Tibial nerve (tissue), 4 donors: Measurements from ENCODE around the gene WSB2. TPM values are rescaled to one million over a fixed set of nuclear protein-coding genes. Genes with fewer than 3 reads are reported as not detected.
"Not testable (repeated sequence)": the region's sequence is repeated elsewhere in the genome, so short reads cannot be mapped to it uniquely, and the experiment has no call there.

Experiments used
- DNase-seq, 2 donors: peaks; one replicate each; pipeline ENCODE4 v3.0.0-alpha.2; 2019; ENCODE audit warnings: low spot score in 2 of 2
- H3K27ac ChIP-seq, 4 donors: fragments of 200-600 bp; sonication (generic) in 3 of 4; one replicate each; pipeline ENCODE4 v1.5.1; 2017 to 2019; ENCODE audit warnings: mild to moderate bottlenecking in 1 of 4
- H3K27me3 ChIP-seq, 2 donors: fragments of 200-600 bp; sonication (generic) in 1 of 2; one replicate each; pipeline versions ENCODE4 v1.5.1 to v1.6.0; 2017 to 2019
- H3K36me3 ChIP-seq, 3 donors: fragments of 200-600 bp; sonication (generic); one replicate each; pipeline ENCODE4 v1.5.1; 2018 to 2019
- H3K4me1 ChIP-seq, 4 donors: fragments of 200-600 bp; sonication (generic) in 3 of 4; one replicate each; pipeline ENCODE4 v1.5.1; 2017 to 2019
- H3K4me3 ChIP-seq, 4 donors: fragments of 200-600 bp; sonication (generic) in 3 of 4; one replicate each; pipeline ENCODE4 v1.5.1; 2017 to 2019; ENCODE audit warnings: mild to moderate bottlenecking in 1 of 4, moderate library complexity in 1 of 4
- H3K9me3 ChIP-seq, 4 donors: fragments of 200-600 bp; sonication (generic) in 3 of 4; one replicate each; pipeline ENCODE4 v1.5.1; 2017 to 2019
- EP300 ChIP-seq, 2 donors: sonication (generic); formaldehyde crosslinking; IDR thresholded peaks; one replicate each; pipeline ENCODE4 v1.6.1; 2017; ENCODE audit warnings: antibody characterized with exemption in 2 of 2, mild to moderate bottlenecking in 1 of 2
- POLR2A ChIP-seq, 2 donors: fragments of 450-650 bp; IDR thresholded peaks; one replicate each; pipeline ENCODE4 v1.6.1; 2017; ENCODE audit warnings: antibody characterized with exemption in 2 of 2, mild to moderate bottlenecking in 2 of 2, moderate library complexity in 2 of 2
- WGBS, 2 donors: methylation state at CpG; one replicate each; pipeline ENCODE4 v1.1.5; 2018; 5-methylcytosine and 5-hydroxymethylcytosine counted together
- total RNA-seq, 4 donors: library from RNA; depleted of rRNA; stranded (reverse); fragments of >200 nt; gene quantifications; one replicate each; pipeline ENCODE4 v1.1.0, GENCODE V29; 2016
- TF ChIP-seq, protein P1 (sequence below), 5 experiments: fragments of 200-600 bp in 3 of 5; fragments of 450-650 bp in 2 of 5; sonication (generic) in 3 of 5; IDR thresholded peaks; one replicate each; pipeline ENCODE4 v1.5.1; 2016 to 2019; ENCODE audit warnings: antibody characterized with exemption in 5 of 5, mild to moderate bottlenecking in 3 of 5, moderate library complexity in 2 of 5

Gene WSB2
- total RNA-seq, 4 donors from 2014 or later, result 39.8 to 66.9 (median 48.0) TPM

DNA sequence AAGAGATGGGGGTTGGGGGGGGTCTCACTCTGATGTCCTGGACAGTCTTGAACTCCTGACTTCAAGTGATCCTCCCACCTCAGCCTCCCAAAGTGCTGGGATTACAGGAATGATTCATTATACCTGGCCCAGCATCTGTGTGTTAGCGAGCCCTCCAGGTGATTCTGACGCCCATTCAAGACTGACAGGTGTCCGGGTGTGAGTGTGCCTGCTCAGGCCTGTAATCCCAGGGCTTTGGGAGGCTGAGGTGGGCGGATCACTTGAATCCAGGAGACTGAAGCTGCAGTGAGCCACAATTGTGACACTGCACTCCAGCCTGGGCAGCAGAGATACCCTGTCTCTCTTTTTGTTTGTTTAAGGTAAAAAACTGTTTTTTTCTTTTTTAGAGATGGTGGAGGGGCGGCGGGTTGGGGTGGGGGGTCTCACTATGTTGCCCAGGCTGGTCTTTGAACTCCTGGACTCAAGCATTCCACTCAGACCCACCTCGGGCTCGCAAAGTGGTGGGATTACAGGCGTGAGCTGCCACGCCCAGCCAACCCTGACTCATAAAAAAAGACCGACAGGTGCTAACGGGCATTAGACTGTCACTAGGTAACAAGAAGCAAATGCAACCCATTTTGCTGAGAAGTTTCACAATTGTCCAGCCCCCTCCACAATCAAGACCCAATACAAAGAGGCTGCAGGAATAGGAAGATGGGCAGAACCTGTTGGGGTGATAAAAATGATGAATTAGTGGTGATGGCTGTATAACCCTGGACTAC lies 38.1 kb upstream of the WSB2 start:
- Histone ChIP-seq H3K36me3 (peaks cover 0 to 13% (median 0%) of the 10 kb centered on the region in 3 donors), H3K4me1 (peaks cover 0 to 10% (median 2%) of the 10 kb centered on the region in 4 donors), H3K4me3 (no peak overlapping the region), H3K9me3 (no peaks in the 10 kb centered on the region), H3K27me3 (no peaks in the 10 kb centered on the region), H3K27ac (no peak overlapping the region)
- no peak for DNase-seq
- TF ChIP-seq, protein P1, sequence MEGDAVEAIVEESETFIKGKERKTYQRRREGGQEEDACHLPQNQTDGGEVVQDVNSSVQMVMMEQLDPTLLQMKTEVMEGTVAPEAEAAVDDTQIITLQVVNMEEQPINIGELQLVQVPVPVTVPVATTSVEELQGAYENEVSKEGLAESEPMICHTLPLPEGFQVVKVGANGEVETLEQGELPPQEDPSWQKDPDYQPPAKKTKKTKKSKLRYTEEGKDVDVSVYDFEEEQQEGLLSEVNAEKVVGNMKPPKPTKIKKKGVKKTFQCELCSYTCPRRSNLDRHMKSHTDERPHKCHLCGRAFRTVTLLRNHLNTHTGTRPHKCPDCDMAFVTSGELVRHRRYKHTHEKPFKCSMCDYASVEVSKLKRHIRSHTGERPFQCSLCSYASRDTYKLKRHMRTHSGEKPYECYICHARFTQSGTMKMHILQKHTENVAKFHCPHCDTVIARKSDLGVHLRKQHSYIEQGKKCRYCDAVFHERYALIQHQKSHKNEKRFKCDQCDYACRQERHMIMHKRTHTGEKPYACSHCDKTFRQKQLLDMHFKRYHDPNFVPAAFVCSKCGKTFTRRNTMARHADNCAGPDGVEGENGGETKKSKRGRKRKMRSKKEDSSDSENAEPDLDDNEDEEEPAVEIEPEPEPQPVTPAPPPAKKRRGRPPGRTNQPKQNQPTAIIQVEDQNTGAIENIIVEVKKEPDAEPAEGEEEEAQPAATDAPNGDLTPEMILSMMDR (IDR thresholded peaks at IDR 0.05), result no peak
- TF ChIP-seq POLR2A (IDR thresholded peaks at IDR 0.05) (no peak), EP300 (IDR thresholded peaks at IDR 0.05) (no peak)
- 89 to 93% methylated on average over 12 of the region's 12 CpGs for WGBS, 2 donors

DNA sequence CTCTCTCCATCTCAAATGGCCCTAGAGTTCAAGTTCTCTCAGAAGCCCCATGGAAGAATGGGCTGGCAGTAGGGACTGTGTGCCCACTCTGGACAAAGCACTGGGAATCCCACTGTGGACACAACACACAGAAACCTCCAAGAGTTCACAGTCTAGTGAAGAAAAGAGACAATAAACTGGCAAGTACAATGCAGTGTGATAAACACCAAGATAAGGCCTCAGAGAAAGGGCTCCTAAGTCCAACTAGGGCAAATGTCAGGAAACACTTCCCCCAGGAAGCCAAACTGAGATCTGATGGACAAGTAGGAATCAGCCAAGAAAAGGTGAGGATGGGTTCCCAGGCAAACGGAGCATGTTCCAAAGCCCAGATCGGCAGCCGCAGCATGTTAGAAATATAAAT lies 37.4 kb upstream of the WSB2 start:
- TF ChIP-seq POLR2A (IDR thresholded peaks at IDR 0.05) (no peak), EP300 (IDR thresholded peaks at IDR 0.05) (no peak)
- TF ChIP-seq, protein P1 (IDR thresholded peaks at IDR 0.05), result no peak
- WGBS, 2 donors, result 77 to 87% methylated on average over 3 of the region's 3 CpGs
- Histone ChIP-seq H3K36me3 (peaks cover 0 to 16% (median 0%) of the 10 kb centered on the region in 3 donors), H3K4me1 (peaks cover 0 to 10% (median 2%) of the 10 kb centered on the region in 4 donors), H3K9me3 (no peaks in the 10 kb centered on the region), H3K27ac (no peak overlapping the region), H3K4me3 (no peak overlapping the region), H3K27me3 (no peaks in the 10 kb centered on the region)
- no peak for DNase-seq

DNA sequence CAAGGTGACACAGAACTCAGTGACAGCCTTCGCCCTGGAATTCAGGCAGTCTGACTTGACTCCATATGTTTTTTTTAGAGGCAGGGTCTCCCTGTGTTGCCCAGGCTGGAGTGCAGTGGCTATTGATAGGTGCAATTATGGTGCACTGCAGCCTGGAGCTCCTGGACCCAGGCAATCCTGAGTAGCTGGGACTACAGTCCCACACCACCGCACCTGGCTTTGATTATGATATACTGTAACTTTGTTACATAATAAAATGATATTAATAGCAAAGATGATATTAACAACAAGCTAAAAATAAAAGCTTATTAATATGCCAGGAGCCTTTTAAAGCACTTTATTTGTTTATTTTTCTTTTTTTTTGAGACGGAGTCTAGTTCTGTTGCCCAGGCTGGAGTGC lies 33.1 kb upstream of the WSB2 start:
- Histone ChIP-seq H3K27me3 (no peaks in the 10 kb centered on the region), H3K4me1 (no peaks in the 10 kb centered on the region), H3K9me3 (no peaks in the 10 kb centered on the region), H3K4me3 (no peak overlapping the region), H3K36me3 (peaks cover 0 to 55% (median 0%) of the 10 kb centered on the region in 3 donors), H3K27ac (no peak overlapping the region)
- TF ChIP-seq EP300 (IDR thresholded peaks at IDR 0.05) (no peak), POLR2A (IDR thresholded peaks at IDR 0.05) (no peak)
- TF ChIP-seq, protein P1 (IDR thresholded peaks at IDR 0.05), result no peak
- DNase-seq, result no peak
- WGBS, 2 donors, result 83 to 89% methylated on average over 3 of the region's 3 CpGs

DNA sequence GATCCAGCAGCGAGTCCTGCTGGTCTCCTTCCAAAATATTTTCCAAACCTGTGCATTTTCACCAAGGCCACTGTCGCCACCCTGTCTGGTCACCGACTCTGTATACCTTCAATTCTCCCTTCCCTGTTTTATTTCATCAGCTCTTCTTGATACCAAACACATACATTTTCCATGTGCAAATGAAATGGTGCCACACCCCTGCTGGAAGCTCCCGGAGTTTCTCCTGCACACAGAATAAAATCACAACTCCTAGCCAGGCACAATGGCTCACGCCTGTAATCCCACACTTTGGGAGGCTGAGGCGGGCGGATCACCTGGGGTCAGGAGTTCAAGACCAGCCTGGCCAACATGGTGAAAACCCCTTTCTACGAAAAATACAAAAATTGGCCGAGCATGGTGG lies 28.8 kb upstream of the WSB2 start:
- 86 to 94% methylated on average over 9 of the region's 9 CpGs for WGBS, 2 donors

DNA sequence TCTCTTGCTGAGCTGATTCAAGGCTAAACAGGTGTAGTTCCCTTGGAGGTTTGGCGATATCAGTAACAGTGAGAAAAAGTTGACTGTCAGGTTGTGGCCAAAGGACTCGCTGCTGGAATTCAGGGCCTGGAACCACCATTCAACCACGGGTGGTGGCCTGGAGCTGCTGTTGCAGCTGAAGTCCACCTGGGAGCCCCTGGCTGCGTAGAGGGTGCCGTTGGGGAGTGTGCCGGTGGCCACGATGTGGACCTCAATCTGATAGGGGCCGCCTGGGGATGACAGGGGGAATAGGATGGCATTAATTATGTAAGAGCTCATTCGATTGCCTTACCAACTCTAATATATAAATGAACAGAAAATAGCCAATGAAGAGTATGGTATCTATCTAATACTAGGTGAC lies 21.2 kb upstream of the WSB2 start:
- no peak for TF ChIP-seq EP300 (IDR thresholded peaks at IDR 0.05)
- TF ChIP-seq, protein P1 (IDR thresholded peaks at IDR 0.05), result no peak
- no peak for TF ChIP-seq POLR2A (IDR thresholded peaks at IDR 0.05)
- 79 to 94% methylated on average over 9 of the region's 9 CpGs for WGBS, 2 donors
- H3K27me3 ChIP-seq, result no peaks in the 10 kb centered on the region
- peaks cover 0 to 3% (median 0%) of the 10 kb centered on the region in 4 donors for H3K9me3 ChIP-seq
- H3K4me3 ChIP-seq, result no peak overlapping the region
- no peak for DNase-seq
- H3K27ac ChIP-seq, result no peak overlapping the region
- H3K36me3 ChIP-seq, result peaks cover 0 to 54% (median 11%) of the 10 kb centered on the region in 3 donors
- H3K4me1 ChIP-seq, result no peaks in the 10 kb centered on the region

More for the DNA sequence above, 28.8 kb upstream of the WSB2 start:
- DNase-seq, result no peak
- H3K4me1 ChIP-seq, result no peaks in the 10 kb centered on the region
- peaks cover 0 to 50% (median 0%) of the 10 kb centered on the region in 3 donors for H3K36me3 ChIP-seq
- H3K4me3 ChIP-seq, result no peak overlapping the region
- H3K27ac ChIP-seq, result no peak overlapping the region
- H3K27me3 ChIP-seq, result no peaks in the 10 kb centered on the region
- no peaks in the 10 kb centered on the region for H3K9me3 ChIP-seq
- no peak for TF ChIP-seq EP300 (IDR thresholded peaks at IDR 0.05)
- TF ChIP-seq, protein P1 (IDR thresholded peaks at IDR 0.05), result no peak

DNA sequence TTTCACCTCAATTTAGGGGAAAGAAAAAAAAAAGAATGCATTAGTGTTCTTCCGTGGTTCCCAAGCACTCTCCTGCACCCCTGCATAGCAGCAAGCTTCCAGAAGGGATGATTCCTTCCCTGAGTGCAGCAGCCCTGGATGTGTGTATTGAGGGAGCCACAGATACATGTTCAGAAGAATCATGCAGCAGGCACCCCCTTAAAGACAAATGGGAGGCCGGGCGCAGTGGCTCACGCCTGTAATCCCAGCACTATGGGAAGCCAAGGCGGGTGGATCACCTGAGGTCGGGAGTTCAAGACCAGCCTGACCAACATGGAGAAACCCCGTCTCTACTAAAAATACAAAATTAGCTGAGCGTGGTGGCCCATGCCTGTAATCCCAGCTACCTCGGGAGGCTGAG lies 20.5 kb upstream of the WSB2 start:
- H3K4me3 ChIP-seq, H3K4me1 ChIP-seq, DNase-seq, H3K27me3 ChIP-seq, H3K27ac ChIP-seq, H3K9me3 ChIP-seq: not testable (repeated sequence)
- WGBS, 2 donors, result 92 to 95% methylated on average over 9 of the region's 9 CpGs
- peaks cover 0 to 58% (median 11%) of the 10 kb centered on the region in 3 donors for H3K36me3 ChIP-seq
